RWPE1 (cell line): ENCODE data around the gene PTPRN2.

Source experiments
- CTCF ChIA-PET: fragments of 350-600 bp; sonication (Branson Sonifier 250); formaldehyde crosslinking; extraction: SDS; loops from one replicate; lab custom pipeline; 2021; lab: Yijun Ruan, JAX
- POLR2A ChIA-PET: fragments of 400-600 bp; formaldehyde crosslinking; extraction: SDS; loops from one replicate; lab custom pipeline; 2020; ENCODE audit warnings: antibody characterized with exemption; ENCODE audit not compliant: low non-redundant PET; lab: Yijun Ruan, JAX
- DNase-seq: peaks from one replicate; pipeline ENCODE4 v3.0.0; 2012; ENCODE audit warnings: low spot score
- H3K27ac ChIP-seq: fragments of 450-650 bp; 2 replicates; pipeline ENCODE4 v1.5.1; 2017
- CTCF ChIP-seq: fragments of 450-650 bp; conservative IDR thresholded peaks from 2 replicates; pipeline ENCODE4 v1.5.1; 2017; ENCODE audit warnings: low read depth, mild to moderate bottlenecking

Gene PTPRN2

GRCh38 chr7:157966490-157966889, 621.1 kb downstream of the PTPRN2 start:
- CTCF ChIA-PET = no interaction called here
- no peak for TF ChIP-seq CTCF
- POLR2A ChIA-PET = no interaction called here
- no peak overlapping the region for H3K27ac ChIP-seq
- no peak for DNase-seq

- H3K27ac ChIP-seq = no peak overlapping the region
- TF ChIP-seq CTCF = no peak
- ChIA-PET CTCF (no interaction called here), POLR2A (no interaction called here)
- DNase-seq = no peak
Observed at GRCh38 chr7:157964521-157964920, 623.1 kb downstream of the PTPRN2 start.

GRCh38 chr7:157964016-157964415, 623.6 kb downstream of the PTPRN2 start:
- DNase-seq = no peak
- H3K27ac ChIP-seq = no peak overlapping the region
- ChIA-PET POLR2A (no interaction called here), CTCF (no interaction called here)
- TF ChIP-seq CTCF = no peak

- DNase-seq = no peak
- TF ChIP-seq CTCF = no peak
- H3K27ac ChIP-seq = no peak overlapping the region
- POLR2A ChIA-PET = no interaction called here
- CTCF ChIA-PET = no interaction called here
Observed at GRCh38 chr7:157963526-157963925, 624.1 kb downstream of the PTPRN2 start.

GRCh38 chr7:157962458-157963306, 624.9 kb downstream of the PTPRN2 start:
- TF ChIP-seq CTCF = no peak
- no peak overlapping the region for H3K27ac ChIP-seq
- ChIA-PET POLR2A (no interaction called here), CTCF (no interaction called here)
- no peak for DNase-seq

GRCh38 chr7:157961731-157962457, 625.7 kb downstream of the PTPRN2 start:
- POLR2A ChIA-PET = no interaction called here
- no peak for DNase-seq
- no peak for TF ChIP-seq CTCF
- H3K27ac ChIP-seq = no peak overlapping the region
- CTCF ChIA-PET = interaction anchor here (0.5 kb wide), 1 partner anchor 32 kb away, joined by 3 read pairs; no protein-coding TSS in a partner anchor
